Measurements from ENCODE around the gene ANKRD39. TPM values are rescaled to one million over a fixed set of nuclear protein-coding genes. Genes with fewer than 3 reads are reported as not detected.
A peak's percentile ranks its signal among the peaks of the same experiment; 100 is the strongest.

The ANKRD39 gene
- total and polyA plus RNA-seq, 2 of the 8 experiments (the other 6 are each of a cell fraction or from before 2014, with no cell fraction given) = 18.5 to 21.3 TPM

DNA sequence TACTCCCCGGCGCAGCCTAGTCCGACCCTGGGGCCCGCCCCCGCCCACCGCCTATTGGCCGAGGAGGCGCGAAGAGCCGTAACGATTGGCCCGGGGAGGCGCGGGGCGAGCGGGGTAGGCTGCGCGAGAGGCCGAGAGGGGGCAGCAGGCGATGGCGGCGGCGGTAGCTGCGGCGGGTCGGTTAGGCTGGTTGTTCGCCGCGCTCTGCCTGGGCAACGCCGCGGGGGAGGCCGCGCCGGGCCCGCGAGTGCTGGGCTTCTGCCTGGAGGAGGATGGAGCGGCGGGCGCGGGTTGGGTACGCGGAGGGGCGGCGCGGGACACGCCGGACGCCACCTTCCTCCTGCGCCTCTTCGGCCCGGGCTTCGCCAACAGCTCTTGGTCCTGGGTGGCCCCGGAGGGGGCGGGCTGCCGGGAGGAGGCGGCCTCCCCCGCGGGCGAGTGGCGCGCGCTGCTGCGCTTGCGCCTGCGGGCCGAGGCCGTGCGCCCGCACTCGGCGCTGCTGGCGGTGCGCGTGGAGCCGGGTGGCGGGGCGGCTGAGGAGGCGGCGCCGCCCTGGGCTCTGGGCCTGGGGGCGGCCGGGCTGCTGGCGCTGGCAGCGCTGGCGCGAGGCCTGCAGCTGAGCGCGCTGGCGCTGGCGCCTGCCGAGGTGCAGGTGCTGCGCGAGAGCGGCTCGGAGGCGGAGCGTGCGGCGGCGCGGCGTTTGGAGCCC is 41.5 kb downstream of the ANKRD39 start, which contains the start of gene CNNM3:
CNNM3 (plus strand) TSS at position 142 of the 709 bp plus-strand sequence; CDS start at position 152, 10 bp downstream.
- H3K36me3 ChIP-seq (ENCODE audit: control insufficient read depth in 2 of 4, insufficient read depth in 4 of 4, low read length in 3 of 4) = peaks cover 0 to 10% (median 0%) of the 10 kb centered on the region in 4 experiments; a peak in 2 of 8 replicates
- H3K9ac ChIP-seq (replicated peaks in 1 of 4; ENCODE audit: extremely low read depth in 1 of 4, low read depth in 3 of 4, low read length in 3 of 4) = peak within 1 kb of the TSS; percentile 49 to 92 (median 73)
- H2BK15ac ChIP-seq (ENCODE audit: low read length) = peak within 1 kb of the TSS; percentile 81; the same call in 1 of the 2 replicates
- peak within 1 kb of the TSS; percentile 85; the same call in 1 of the 2 replicates for H3K27ac ChIP-seq (ENCODE audit: low read depth, low read length)
- H4K8ac ChIP-seq (ENCODE audit: extremely low read depth, insufficient read depth, low read length) = peak within 1 kb of the TSS; percentile 95
- 0% methylated on average over 36 of the region's 103 CpGs; no CpG with 5 or more reads in 1 of the 2 experiments for WGBS, 2 experiments (ENCODE audit: extremely low coverage in 1 of 2, insufficient coverage in 1 of 2, insufficient read length in 1 of 2, insufficient replicate concordance in 2 of 2, low coverage in 1 of 2, low lambda C conversion rate in 2 of 2, missing lambda C conversion rate in 1 of 2)
- peak within 1 kb of the TSS; percentile 91 for H4K5ac ChIP-seq (ENCODE audit: insufficient read length, low read depth, low read length)
- H4K91ac ChIP-seq (replicated peaks; ENCODE audit: insufficient read length, low read length) = peak within 1 kb of the TSS; percentile 54
- H3K18ac ChIP-seq (ENCODE audit: extremely low read depth, low read length) = peak within 1 kb of the TSS; percentile 68
- H3K23ac ChIP-seq (ENCODE audit: insufficient read length) = no peak within 1 kb of the TSS
- ChIA-PET POLR2A (ENCODE audit: partially characterized antibody) (interaction anchor here (0.7 to 2.6 kb wide), 11 partner anchors 8 to 102 kb away, joined by 3 to 12 read pairs (median 4); partner anchors contain the start of genes ANKRD39 and CNNM4), CTCF (ENCODE audit: partially characterized antibody) (interaction anchor here (1.0 to 5.3 kb wide), 6 partner anchors 12 to 158 kb away, joined by 3 to 30 read pairs (median 4); no protein-coding TSS in a partner anchor)
- H2BK120ac ChIP-seq (replicated peaks; ENCODE audit: low read depth, low read length) = no peak within 1 kb of the TSS
- peak within 1 kb of the TSS; percentile 91; the same call in 1 of the 2 replicates for H2BK5ac ChIP-seq (ENCODE audit: low read depth, low read length)
- peaks cover 18 to 30% of the 10 kb centered on the region in 2 experiments for H4K20me1 ChIP-seq (replicated peaks in 1 of 2; ENCODE audit: control insufficient read depth in 1 of 2, insufficient read depth in 2 of 2, low read length in 2 of 2)
- H2AFZ ChIP-seq (ENCODE audit: low read length) = peak within 1 kb of the TSS; percentile 60
- peaks cover 3 to 43% of the 10 kb centered on the region in 2 experiments; a peak in 3 of 4 replicates for H3K79me2 ChIP-seq (ENCODE audit: control insufficient read depth in 1 of 2, insufficient read depth in 2 of 2, low read length in 2 of 2)
- peak; percentile 64 to 98 for DNase-seq (ENCODE audit: low read depth in 1 of 2, low spot score in 2 of 2)
- no peaks in the 10 kb centered on the region for H3K9me3 ChIP-seq (ENCODE audit: insufficient read depth in 2 of 2, low read depth in 1 of 2, low read length in 1 of 2)
- no peaks in the 10 kb centered on the region; a peak in 1 of 7 replicates for H3K27me3 ChIP-seq (replicated peaks in 1 of 4; ENCODE audit: control insufficient read depth in 3 of 4, extremely low read depth in 1 of 4, insufficient read depth in 3 of 4, low read length in 3 of 4)
- peaks cover 17% of the 10 kb centered on the region for H3K23me2 ChIP-seq (ENCODE audit: low read depth, low read length)
- FAIRE-seq = no peak
- H3K4me2 ChIP-seq (ENCODE audit: insufficient read depth in 1 of 2, low read depth in 2 of 2, low read length in 2 of 2) = peak within 1 kb of the TSS; percentile 98
- no peak within 1 kb of the TSS for H2BK12ac ChIP-seq (ENCODE audit: low read depth, low read length)
- H3K4me1 ChIP-seq (replicated peaks in 1 of 4; ENCODE audit: control insufficient read depth in 3 of 4, insufficient read depth in 4 of 4, low read length in 3 of 4) = peaks cover 0 to 22% (median 16%) of the 10 kb centered on the region in 4 experiments; a peak in 6 of 7 replicates
- H3K4me3 ChIP-seq (ENCODE audit: extremely low read depth in 1 of 4, insufficient read depth in 2 of 4, low read depth in 3 of 4, low read length in 4 of 4) = peak within 1 kb of the TSS; percentile 65 to 89 (median 72)
- peak within 1 kb of the TSS; percentile 63 for H3K56ac ChIP-seq (replicated peaks; ENCODE audit: insufficient read length, low read depth, low read length)
- peaks cover 28% of the 10 kb centered on the region for H3K79me1 ChIP-seq (ENCODE audit: low read depth, low read length)
- H3K14ac ChIP-seq (ENCODE audit: insufficient read length) = no peak within 1 kb of the TSS
- peak within 1 kb of the TSS; percentile 34; the same call in 1 of the 2 replicates for H2AK5ac ChIP-seq (ENCODE audit: low read depth, low read length)
- no peak within 1 kb of the TSS for H2BK20ac ChIP-seq (ENCODE audit: low read length)
- H3K4ac ChIP-seq (replicated peaks; ENCODE audit: insufficient read length, low read depth, low read length) = peak within 1 kb of the TSS; percentile 3
- TF ChIP-seq RBBP5 (IDR thresholded peaks at IDR 0.05; ENCODE audit: borderline replicate concordance, low read depth, low read length) (peak; percentile 52; the same call in 1 of the 2 replicates), PHF8 (conservative IDR thresholded peaks at IDR 0.05; ENCODE audit: low read depth, low read length) (peak; percentile 85), RAD21 (IDR thresholded peaks at IDR 0.05 in 1 of 2, conservative IDR thresholded peaks at IDR 0.05 in 1 of 2; ENCODE audit: low read depth in 2 of 2, low read length in 2 of 2) (peak in 1 of 2 experiments; percentile 13; a peak in 2 of 4 replicates), SP1 (IDR thresholded peaks at IDR 0.05; ENCODE audit: low read depth, low read length) (peak; percentile 76), JUN (IDR thresholded peaks at IDR 0.05; ENCODE audit: low read depth, low read length) (no peak), NANOG (IDR thresholded peaks at IDR 0.05; ENCODE audit: insufficient read depth, low read depth, low read length, poor library complexity, severe bottlenecking) (no peak), GABPA (IDR thresholded peaks at IDR 0.05; ENCODE audit: borderline replicate concordance, insufficient read depth, low read length) (0 out of 2 replicates have a peak, but pooled peaks have one; percentile 14), YY1 (IDR thresholded peaks at IDR 0.05; ENCODE audit: low read depth, low read length) (peak; percentile 82), TAF1 (IDR thresholded peaks at IDR 0.05; ENCODE audit: low read depth, low read length) (peak; percentile 66), POLR2A (IDR thresholded peaks at IDR 0.05; ENCODE audit: control extremely low read depth in 1 of 2, low read depth in 2 of 2, low read length in 2 of 2) (0 out of 3 replicates have a peak, but pooled peaks of 1 of the 2 experiments have one; percentile 25), CHD2 (IDR thresholded peaks at IDR 0.05; ENCODE audit: low read length) (peak; percentile 57; the same call in 1 of the 2 replicates)

All from H1 (cell line).